Duodenal mucosa (tissue), 2 donors: ENCODE measurements around the gene PNMA8B.

Experiments used
- H3K27ac ChIP-seq: one replicate; pipeline ENCODE4 v1.7.0; 2013; ENCODE audit warnings: low read depth, low read length
- H3K27me3 ChIP-seq, 2 donors: one replicate each; pipeline ENCODE4 v1.7.0; 2013; ENCODE audit warnings: low read length in 2 of 2, control low read depth in 1 of 2; ENCODE audit not compliant: insufficient read depth in 2 of 2, control insufficient read depth in 1 of 2
- H3K36me3 ChIP-seq, 2 donors: one replicate each; pipeline ENCODE4 v1.7.0; 2013; ENCODE audit warnings: low read length in 2 of 2, control low read depth in 1 of 2; ENCODE audit not compliant: insufficient read depth in 2 of 2, control insufficient read depth in 1 of 2
- H3K4me1 ChIP-seq, 2 donors: one replicate each; pipeline ENCODE4 v1.7.0; 2013; ENCODE audit warnings: low read length in 2 of 2, control low read depth in 1 of 2; ENCODE audit not compliant: insufficient read depth in 2 of 2, control insufficient read depth in 1 of 2
- H3K4me3 ChIP-seq, 2 donors: one replicate each; pipeline ENCODE4 v1.7.0; 2013; ENCODE audit warnings: low read length in 2 of 2, low read depth in 1 of 2
- H3K9ac ChIP-seq, 2 donors: one replicate each; pipeline ENCODE4 v1.7.0; 2013; ENCODE audit warnings: low read length in 2 of 2, low read depth in 1 of 2
- H3K9me3 ChIP-seq, 2 donors: one replicate each; pipeline ENCODE4 v1.7.0; 2013; ENCODE audit warnings: low read length in 2 of 2, control low read depth in 1 of 2; ENCODE audit not compliant: control insufficient read depth in 1 of 2

PNMA8B gene

DNA sequence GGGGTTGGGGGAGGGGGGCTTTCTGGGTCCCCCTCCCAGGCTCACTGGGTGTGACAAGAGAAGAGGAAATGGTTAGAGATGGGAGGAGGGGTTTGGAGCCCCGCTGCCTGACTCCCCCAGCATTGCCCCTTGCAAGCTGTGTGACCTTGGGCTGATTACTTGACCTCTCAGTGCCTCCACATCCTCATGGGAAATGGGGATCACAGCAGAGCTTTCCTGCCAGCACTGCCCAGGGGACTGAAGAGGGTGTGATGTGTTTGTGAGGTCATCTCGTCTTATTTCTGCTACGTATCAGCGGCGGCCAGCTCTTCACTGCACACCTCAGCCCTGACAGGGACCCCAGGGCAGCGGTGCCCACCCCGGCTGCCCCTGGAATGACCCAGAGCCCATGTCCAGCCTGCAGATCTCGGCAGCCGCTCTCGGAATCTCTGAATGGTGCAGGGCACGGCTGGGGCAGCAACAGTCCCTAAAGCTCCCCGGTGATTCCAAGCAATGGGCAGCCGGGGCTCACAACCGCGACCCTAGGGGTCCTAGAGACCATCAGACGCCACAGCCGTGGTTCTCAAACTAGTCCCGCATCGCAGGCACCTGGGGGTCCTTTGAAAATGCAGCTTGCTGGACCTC, 8.4 kb downstream of the PNMA8B start:
- Histone ChIP-seq H3K36me3 (no peaks in the 10 kb centered on the region), H3K27me3 (peaks cover 49 to 53% of the 10 kb centered on the region in 2 donors), H3K9me3 (no peaks in the 10 kb centered on the region), H3K4me3 (peak overlapping the region in 1 of 2 donors; percentile 55), H3K4me1 (peaks cover 0 to 7% of the 10 kb centered on the region in 2 donors), H3K9ac (no peak overlapping the region), H3K27ac (no peak overlapping the region)

DNA sequence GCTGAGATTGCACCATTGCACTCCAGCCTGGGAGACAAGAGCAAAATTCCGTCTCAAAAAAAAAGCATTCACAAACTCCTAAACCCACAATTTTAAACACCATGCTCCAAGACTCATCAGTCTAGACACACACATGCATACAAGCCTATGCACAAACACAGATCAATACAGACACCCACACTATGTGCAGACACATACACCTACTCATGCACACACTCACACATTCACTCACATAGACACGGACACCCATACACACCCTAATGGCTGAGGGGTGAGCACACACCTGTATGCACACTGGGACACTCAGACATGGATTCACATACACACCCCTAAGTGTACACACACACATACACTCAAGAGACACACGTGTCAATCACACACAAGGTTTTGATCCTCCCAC, 9.3 kb downstream of the PNMA8B start:
- Histone ChIP-seq H3K9ac (no peak overlapping the region), H3K36me3 (no peaks in the 10 kb centered on the region), H3K27me3 (peaks cover 40 to 46% of the 10 kb centered on the region in 2 donors), H3K4me3 (no peak overlapping the region), H3K9me3 (no peaks in the 10 kb centered on the region), H3K27ac (no peak overlapping the region), H3K4me1 (peaks cover 0 to 7% of the 10 kb centered on the region in 2 donors)

DNA sequence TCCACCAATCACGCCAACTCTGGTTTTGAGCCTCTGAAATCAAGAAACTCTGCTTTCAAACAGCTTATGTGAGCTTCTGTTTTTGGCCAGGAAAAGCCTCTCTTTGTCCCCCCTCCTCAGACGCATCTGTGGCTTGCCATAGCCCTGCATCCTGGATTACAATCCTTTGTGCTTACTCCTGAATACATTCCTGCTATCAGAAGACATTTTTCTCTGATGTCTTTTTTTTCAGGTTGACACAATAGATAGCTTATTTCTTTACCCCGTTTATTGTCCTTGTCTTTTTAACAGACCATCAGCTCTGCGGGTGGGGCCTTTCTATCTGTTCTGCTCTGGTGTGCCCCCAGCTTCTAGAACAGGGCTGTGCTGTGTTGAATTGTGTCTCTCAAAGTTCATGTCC, 11.0 kb downstream of the PNMA8B start:
- Histone ChIP-seq H3K9me3 (no peaks in the 10 kb centered on the region), H3K9ac (no peak overlapping the region), H3K27ac (no peak overlapping the region), H3K4me3 (no peak overlapping the region), H3K4me1 (peaks cover 0 to 2% of the 10 kb centered on the region in 2 donors), H3K27me3 (peaks cover 24 to 32% of the 10 kb centered on the region in 2 donors), H3K36me3 (no peaks in the 10 kb centered on the region)

DNA sequence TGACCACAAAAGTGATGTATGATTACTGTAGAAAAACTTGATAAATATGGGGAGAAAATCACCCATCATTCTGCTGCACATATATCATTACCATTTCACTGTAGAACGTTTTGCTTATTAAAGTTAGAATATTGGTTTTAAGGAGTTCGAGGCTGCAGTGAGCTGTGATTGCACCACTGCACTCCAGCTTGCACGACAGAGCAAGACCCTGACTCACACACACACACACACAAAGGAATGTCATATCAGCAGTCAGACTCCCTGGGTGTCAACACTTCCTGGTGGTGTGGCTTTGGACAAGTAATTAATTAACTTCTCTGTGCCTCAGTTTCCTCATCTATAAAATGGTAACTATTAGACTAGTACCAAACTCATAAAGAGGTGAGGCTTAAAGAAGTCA, 13.0 kb downstream of the PNMA8B start:
- H3K4me1 ChIP-seq: no peaks in the 10 kb centered on the region

DNA sequence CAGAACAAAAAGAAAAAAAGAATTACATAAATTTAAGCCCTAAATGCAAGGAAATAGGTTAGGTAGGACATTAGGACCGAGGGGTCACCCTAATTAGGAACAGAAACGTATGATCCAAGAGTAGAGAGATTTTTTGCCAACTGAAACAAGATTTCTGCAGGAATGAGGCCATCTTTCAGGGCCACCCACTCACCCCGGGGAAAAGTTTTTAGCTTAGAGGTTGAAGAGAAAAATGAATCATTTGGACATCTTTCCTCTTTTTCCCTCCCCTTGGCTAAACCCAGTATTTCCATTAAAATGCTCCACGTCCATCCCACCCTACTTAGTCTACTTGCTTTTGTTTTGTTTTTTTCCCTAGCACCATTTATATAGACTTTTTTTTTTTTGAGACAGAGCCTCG, 13.7 kb downstream of the PNMA8B start:
- H3K27me3 ChIP-seq: peaks cover under 1 to 7% of the 10 kb centered on the region in 2 donors
- no peaks in the 10 kb centered on the region for H3K36me3 ChIP-seq
- H3K9ac ChIP-seq: no peak overlapping the region
- no peaks in the 10 kb centered on the region for H3K9me3 ChIP-seq
- H3K4me1 ChIP-seq: no peaks in the 10 kb centered on the region
- no peak overlapping the region for H3K27ac ChIP-seq
- no peak overlapping the region for H3K4me3 ChIP-seq

More for the DNA sequence above, 13.0 kb downstream of the PNMA8B start:
- Histone ChIP-seq H3K36me3 (no peaks in the 10 kb centered on the region), H3K9ac (no peak overlapping the region), H3K27ac (no peak overlapping the region), H3K4me3 (no peak overlapping the region), H3K27me3 (peaks cover 8 to 14% of the 10 kb centered on the region in 2 donors), H3K9me3 (no peaks in the 10 kb centered on the region)

DNA sequence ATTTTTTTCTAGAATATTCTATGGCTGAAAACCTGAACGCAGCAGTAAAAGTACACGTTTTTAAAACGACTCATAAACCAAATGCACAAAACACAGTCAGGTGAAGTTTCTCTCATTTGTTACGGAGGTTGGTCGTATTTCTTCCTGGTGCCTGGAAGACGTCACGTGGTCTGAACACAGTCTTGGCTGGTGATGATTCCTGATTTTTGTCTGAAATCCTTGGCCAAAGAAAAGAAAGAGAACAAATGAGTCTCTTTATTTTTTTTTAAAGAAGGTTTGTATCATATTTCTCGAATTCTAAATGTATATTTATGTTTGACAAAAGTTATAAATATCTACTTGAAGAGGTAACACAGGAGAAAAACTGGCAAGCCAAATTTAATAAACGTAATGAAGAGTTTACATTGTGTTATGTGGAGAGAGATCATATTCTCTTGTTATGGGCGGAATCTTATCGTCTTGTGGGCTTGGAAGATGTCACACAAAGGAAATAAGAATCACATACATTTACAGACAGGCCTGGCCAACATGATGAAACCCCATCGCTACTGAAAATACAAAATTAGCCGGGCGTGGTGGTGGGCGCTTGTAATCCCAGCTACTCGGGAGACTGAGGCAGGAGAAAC, 14.3 kb downstream of the PNMA8B start:
- H3K9me3 ChIP-seq: no peaks in the 10 kb centered on the region
- H3K4me3 ChIP-seq: no peak overlapping the region
- no peak overlapping the region for H3K9ac ChIP-seq
- H3K4me1 ChIP-seq: no peaks in the 10 kb centered on the region
- H3K27me3 ChIP-seq: peaks cover 0 to under 1% of the 10 kb centered on the region in 2 donors
- no peaks in the 10 kb centered on the region for H3K36me3 ChIP-seq
- H3K27ac ChIP-seq: no peak overlapping the region

DNA sequence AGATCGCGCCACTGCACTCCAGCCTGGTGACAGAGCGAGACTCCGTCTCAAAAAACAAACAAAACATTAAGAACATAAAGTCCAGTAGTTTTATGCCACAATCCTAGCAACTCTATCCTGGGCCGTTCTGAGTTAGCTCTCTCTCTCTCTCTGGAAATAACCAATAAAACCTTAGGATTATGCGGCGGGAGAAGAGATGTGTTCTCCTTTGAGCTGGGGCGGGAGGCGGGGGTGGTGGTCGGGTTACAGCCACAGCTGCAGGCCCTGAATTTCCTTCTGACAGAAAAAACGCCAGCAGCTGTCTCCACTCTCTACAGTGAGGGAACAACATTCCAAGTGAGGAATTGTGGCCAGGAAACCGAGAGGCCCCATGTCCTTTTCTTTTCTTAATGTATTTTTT, 15.3 kb downstream of the PNMA8B start:
- Histone ChIP-seq H3K4me1 (no peaks in the 10 kb centered on the region), H3K4me3 (no peak overlapping the region), H3K9me3 (no peaks in the 10 kb centered on the region), H3K27ac (no peak overlapping the region), H3K9ac (no peak overlapping the region), H3K36me3 (no peaks in the 10 kb centered on the region), H3K27me3 (no peaks in the 10 kb centered on the region)

DNA sequence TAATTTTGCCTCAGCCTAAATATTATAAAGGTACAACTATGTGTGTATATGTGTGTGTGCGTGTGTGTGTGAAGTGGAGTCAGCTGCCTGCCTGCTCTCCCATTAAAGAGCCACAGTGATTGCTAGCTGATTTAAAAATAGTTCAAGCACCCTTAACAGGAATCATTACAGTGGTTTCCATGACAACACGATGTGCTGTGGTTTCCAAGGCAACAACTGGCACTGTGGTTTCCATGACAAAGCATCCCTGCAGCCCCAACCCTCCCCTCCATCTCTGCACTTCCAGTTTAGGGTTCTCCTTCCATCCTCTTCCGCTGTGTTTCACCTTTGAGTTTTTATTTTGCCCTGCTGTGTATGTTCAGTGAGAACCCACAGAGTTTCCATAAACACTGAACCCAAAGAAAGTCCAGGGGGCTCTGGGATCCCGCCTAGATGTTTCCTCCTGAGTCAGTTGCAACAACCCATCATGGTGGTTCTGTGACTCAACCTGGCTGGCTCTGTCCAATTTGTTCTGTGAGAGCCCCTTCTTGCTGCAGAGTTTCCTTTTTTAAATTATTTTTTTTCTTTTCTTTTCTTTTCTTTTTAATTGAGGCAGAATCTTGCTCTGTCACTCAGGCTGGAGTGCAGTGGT, 17.2 kb downstream of the PNMA8B start:
- H3K27ac ChIP-seq: no peak overlapping the region
- no peak overlapping the region for H3K9ac ChIP-seq
- no peak overlapping the region for H3K4me3 ChIP-seq
- no peaks in the 10 kb centered on the region for H3K4me1 ChIP-seq
- no peaks in the 10 kb centered on the region for H3K36me3 ChIP-seq
- H3K9me3 ChIP-seq: no peaks in the 10 kb centered on the region
- H3K27me3 ChIP-seq: no peaks in the 10 kb centered on the region

DNA sequence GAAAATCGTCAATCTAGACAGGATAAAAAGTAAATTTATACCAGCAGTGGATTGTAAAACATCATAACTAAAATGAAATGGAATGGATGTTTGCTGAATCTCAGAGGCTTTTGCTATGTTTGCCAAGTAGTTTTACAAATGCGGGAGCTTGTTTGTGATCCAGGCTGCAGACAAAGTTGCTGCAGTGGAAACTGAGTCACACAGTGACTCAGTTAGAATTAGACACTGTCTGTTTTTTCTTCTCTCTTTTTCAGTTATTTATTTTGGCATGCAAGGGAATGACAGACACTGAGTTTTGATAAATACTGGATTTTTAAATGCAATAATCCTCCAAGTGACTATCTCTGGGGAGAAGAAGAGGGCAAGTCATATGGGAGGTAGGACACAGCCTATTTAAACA, 19.7 kb downstream of the PNMA8B start:
- Histone ChIP-seq H3K36me3 (no peaks in the 10 kb centered on the region), H3K27ac (no peak overlapping the region), H3K4me3 (no peak overlapping the region), H3K9me3 (no peaks in the 10 kb centered on the region), H3K27me3 (peaks cover 1 to 8% of the 10 kb centered on the region in 2 donors), H3K4me1 (no peaks in the 10 kb centered on the region), H3K9ac (no peak overlapping the region)

DNA sequence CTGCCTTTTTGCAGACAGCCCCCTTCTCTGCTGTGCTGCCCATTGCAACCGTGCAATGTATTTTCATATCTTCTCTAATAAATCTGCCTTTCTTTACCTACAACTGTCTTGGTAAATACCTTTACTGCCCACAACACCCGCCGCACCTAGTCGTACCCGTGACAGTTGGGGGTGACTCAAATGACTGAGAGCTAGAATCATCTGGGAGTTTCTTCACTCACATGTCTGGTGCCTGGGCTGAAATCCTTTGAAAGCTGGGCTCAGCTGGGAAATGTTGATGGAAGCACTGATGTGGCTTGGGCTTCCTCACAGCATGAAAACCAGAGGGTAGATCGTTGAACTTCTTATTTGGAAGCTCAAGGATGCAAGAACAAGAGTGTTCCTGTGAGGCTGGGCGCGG, 21.5 kb downstream of the PNMA8B start:
- Histone ChIP-seq H3K27me3 (peaks cover 10 to 15% of the 10 kb centered on the region in 2 donors), H3K9me3 (no peaks in the 10 kb centered on the region), H3K4me1 (no peaks in the 10 kb centered on the region), H3K9ac (no peak overlapping the region), H3K36me3 (no peaks in the 10 kb centered on the region), H3K27ac (no peak overlapping the region), H3K4me3 (no peak overlapping the region)
